Trophoblast cell (in vitro differentiated cells and primary cell): ENCODE data around the gene CYP2B6.

Experiments used
- DNase-seq, 2 donors: peaks; one replicate each; pipeline ENCODE4 v3.0.0-alpha.2; 2016
- H2AFZ ChIP-seq: 2 replicates; pipeline ENCODE4 v1.6.1; 2013; ENCODE audit warnings: low read length, moderate library complexity, mild to moderate bottlenecking; ENCODE audit not compliant: insufficient read depth, poor library complexity
- H2AK5ac ChIP-seq: 2 replicates; pipeline ENCODE4 v1.6.1; 2013; ENCODE audit warnings: mild to moderate bottlenecking, low read length
- H2BK120ac ChIP-seq: 2 replicates; pipeline ENCODE4 v1.6.1; 2013; ENCODE audit warnings: low read length, mild to moderate bottlenecking, moderate library complexity; ENCODE audit not compliant: insufficient read depth, poor library complexity
- H2BK12ac ChIP-seq: 2 replicates; pipeline ENCODE4 v1.6.1; 2013; ENCODE audit warnings: mild to moderate bottlenecking, low read length, moderate library complexity
- H2BK5ac ChIP-seq: 2 replicates; pipeline ENCODE4 v1.6.1; 2013; ENCODE audit warnings: low read length, low read depth, moderate library complexity, mild to moderate bottlenecking; ENCODE audit not compliant: poor library complexity
- H3K14ac ChIP-seq: 2 replicates; pipeline ENCODE4 v1.6.1; 2013; ENCODE audit warnings: mild to moderate bottlenecking, low read length
- H3K18ac ChIP-seq: 2 replicates; pipeline ENCODE4 v1.6.1; 2013; ENCODE audit warnings: mild to moderate bottlenecking, low read length
- H3K23ac ChIP-seq: 2 replicates; pipeline ENCODE4 v1.6.1; 2013; ENCODE audit warnings: low read length
- H3K27ac ChIP-seq: 2 replicates; pipeline ENCODE4 v1.5.1; 2013; ENCODE audit warnings: low read depth, mild to moderate bottlenecking, inconsistent platforms, low read length, moderate library complexity
- H3K27me3 ChIP-seq: 2 replicates; pipeline ENCODE4 v1.6.1; 2013; ENCODE audit warnings: inconsistent platforms, mild to moderate bottlenecking, low read length, moderate library complexity; ENCODE audit not compliant: insufficient read depth
- H3K36me3 ChIP-seq, 2 experiments: 1 replicate in 1 of 2; 2 replicates in 1 of 2; pipeline ENCODE4 v1.6.1; 2013; ENCODE audit warnings: low read length in 2 of 2, mild to moderate bottlenecking in 2 of 2, moderate library complexity in 1 of 2; ENCODE audit not compliant: insufficient read depth in 2 of 2, control insufficient read depth in 1 of 2
- H3K4ac ChIP-seq: 2 replicates; pipeline ENCODE4 v1.6.1; 2013; ENCODE audit warnings: low read depth, mild to moderate bottlenecking, low read length, moderate library complexity
- H3K4me1 ChIP-seq, 2 experiments: 1 replicate in 1 of 2; 2 replicates in 1 of 2; pipeline ENCODE4 v1.6.1; 2013; ENCODE audit warnings: low read length in 2 of 2, mild to moderate bottlenecking in 2 of 2, moderate library complexity in 1 of 2; ENCODE audit not compliant: insufficient read depth in 2 of 2, control insufficient read depth in 1 of 2
- H3K4me2 ChIP-seq: 2 replicates; pipeline ENCODE4 v1.6.1; 2013; ENCODE audit warnings: inconsistent platforms, mild to moderate bottlenecking, low read length, moderate library complexity
- H3K4me3 ChIP-seq: 2 replicates; pipeline ENCODE4 v1.5.1; 2013; ENCODE audit warnings: mild to moderate bottlenecking, low read depth, low read length, inconsistent platforms
- H3K79me1 ChIP-seq: one replicate; pipeline ENCODE4 v1.6.1; 2013; ENCODE audit warnings: low read length
- H3K79me2 ChIP-seq: 2 replicates; pipeline ENCODE4 v1.6.1; 2013; ENCODE audit warnings: low read length, mild to moderate bottlenecking; ENCODE audit not compliant: control insufficient read depth, insufficient read depth, poor library complexity
- H3K9ac ChIP-seq: 2 replicates; pipeline ENCODE4 v1.6.1; 2013; ENCODE audit warnings: mild to moderate bottlenecking, low read length
- H3K9me3 ChIP-seq: 2 replicates; pipeline ENCODE4 v1.6.1; 2013; ENCODE audit warnings: low read depth, mild to moderate bottlenecking, control low read depth, inconsistent platforms, low read length; ENCODE audit not compliant: insufficient read depth
- H4K12ac ChIP-seq: 2 replicates; pipeline ENCODE4 v1.6.1; 2013; ENCODE audit warnings: low read depth, mild to moderate bottlenecking, low read length, moderate library complexity
- H4K8ac ChIP-seq: 2 replicates; pipeline ENCODE4 v1.6.1; 2013; ENCODE audit warnings: low read depth, mild to moderate bottlenecking, low read length, moderate library complexity
- H4K91ac ChIP-seq: one replicate; pipeline ENCODE4 v1.6.1; 2013; ENCODE audit warnings: low read depth, mild to moderate bottlenecking, low read length, moderate library complexity
- WGBS: extraction: QIAGEN DNeasy Blood & Tissue Kit; methylation state at CpG from one replicate; pipeline ENCODE4 v1.1.7; 2013; ENCODE audit warnings: missing lambda C conversion rate; ENCODE audit not compliant: insufficient read length, insufficient coverage; ENCODE audit errors: extremely low coverage; 5-methylcytosine and 5-hydroxymethylcytosine counted together

CYP2B6 gene

DNA sequence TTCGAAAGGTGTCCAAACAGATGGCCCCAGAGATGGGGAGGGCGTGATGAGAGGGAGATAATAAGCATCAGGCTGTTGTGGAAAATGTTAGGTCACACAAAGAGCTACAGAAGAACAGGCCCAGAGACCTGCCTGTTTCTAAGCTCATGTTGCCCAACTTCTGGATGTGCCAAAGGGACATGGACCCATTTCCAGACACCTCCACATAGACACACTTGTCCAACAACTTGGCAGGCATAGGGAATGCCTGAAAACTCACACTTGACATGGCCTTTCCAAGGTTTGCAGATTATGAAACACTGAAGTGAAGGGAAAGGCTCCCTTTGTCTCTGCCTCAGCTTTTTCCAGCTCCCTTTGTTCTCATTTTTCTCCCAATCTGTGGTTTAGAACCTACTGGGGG lies 43.5 kb upstream of the CYP2B6 start:
- Histone ChIP-seq H3K9me3 (peaks cover 4% of the 10 kb centered on the region), H3K4me2 (no peak overlapping the region), H2BK5ac (no peak overlapping the region), H3K4ac (no peak overlapping the region), H2AFZ (no peak overlapping the region), H2BK12ac (no peak overlapping the region), H3K79me2 (no peaks in the 10 kb centered on the region), H3K4me3 (no peak overlapping the region), H4K8ac (no peak overlapping the region), H2BK120ac (no peak overlapping the region), H4K91ac (no peak overlapping the region), H3K27ac (no peak overlapping the region), H3K14ac (no peak overlapping the region), H3K27me3 (no peaks in the 10 kb centered on the region), H3K79me1 (no peaks in the 10 kb centered on the region), H3K9ac (no peak overlapping the region), H2AK5ac (no peak overlapping the region), H3K18ac (no peak overlapping the region), H3K36me3 (no peaks in the 10 kb centered on the region), H3K23ac (no peak overlapping the region), H4K12ac (no peak overlapping the region), H3K4me1 (no peaks in the 10 kb centered on the region)
- no CpG with 5 or more reads among the region's 2 CpGs for WGBS
- DNase-seq: no peak

DNA sequence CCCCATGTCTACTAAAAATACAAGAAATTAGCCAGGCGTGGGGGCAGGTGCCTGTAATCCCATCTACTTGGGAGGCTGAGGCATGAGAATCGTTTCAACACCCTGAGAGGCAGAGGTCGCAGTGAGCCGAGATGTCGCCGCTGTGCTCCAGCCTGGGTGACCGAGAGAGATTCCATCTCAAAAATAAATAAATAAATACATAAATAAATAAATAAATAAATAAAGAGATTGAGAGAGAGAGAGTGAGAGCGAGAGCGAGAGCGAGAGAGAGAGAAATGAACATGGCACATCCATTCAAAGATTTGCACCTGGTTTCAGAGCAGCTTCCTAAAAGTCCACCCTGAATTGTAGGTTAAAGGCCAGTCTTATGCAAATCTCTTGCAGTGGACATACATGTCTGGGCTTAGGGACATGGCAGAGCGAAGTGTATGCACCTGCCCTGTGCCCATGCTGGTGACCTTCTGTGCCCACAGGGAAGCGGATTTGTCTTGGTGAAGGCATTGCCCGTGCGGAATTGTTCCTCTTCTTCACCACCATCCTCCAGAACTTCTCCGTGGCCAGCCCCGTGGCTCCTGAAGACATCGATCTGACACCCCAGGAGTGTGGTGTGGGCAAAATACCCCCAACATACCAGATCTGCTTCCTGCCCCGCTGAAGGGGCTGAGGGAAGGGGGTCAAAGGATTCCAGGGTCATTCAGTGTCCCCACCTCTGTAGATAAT lies 42.3 kb upstream of the CYP2B6 start:
- Histone ChIP-seq H3K23ac (no peak overlapping the region), H4K8ac (no peak overlapping the region), H2AK5ac (no peak overlapping the region), H3K79me2 (no peaks in the 10 kb centered on the region), H3K27ac (no peak overlapping the region), H3K4me1 (no peaks in the 10 kb centered on the region), H3K18ac (no peak overlapping the region), H4K91ac (no peak overlapping the region), H3K4me3 (no peak overlapping the region), H2BK5ac (no peak overlapping the region), H3K9me3 (peaks cover 8% of the 10 kb centered on the region), H3K79me1 (no peaks in the 10 kb centered on the region), H2BK120ac (no peak overlapping the region), H3K4ac (no peak overlapping the region), H3K9ac (peak overlapping the region; percentile 12), H3K27me3 (no peaks in the 10 kb centered on the region), H3K14ac (no peak overlapping the region), H2BK12ac (no peak overlapping the region), H3K4me2 (no peak overlapping the region), H4K12ac (no peak overlapping the region), H2AFZ (no peak overlapping the region), H3K36me3 (no peaks in the 10 kb centered on the region)
- WGBS: 100% methylated on average over 3 of the region's 18 CpGs
- DNase-seq: no peak

DNA sequence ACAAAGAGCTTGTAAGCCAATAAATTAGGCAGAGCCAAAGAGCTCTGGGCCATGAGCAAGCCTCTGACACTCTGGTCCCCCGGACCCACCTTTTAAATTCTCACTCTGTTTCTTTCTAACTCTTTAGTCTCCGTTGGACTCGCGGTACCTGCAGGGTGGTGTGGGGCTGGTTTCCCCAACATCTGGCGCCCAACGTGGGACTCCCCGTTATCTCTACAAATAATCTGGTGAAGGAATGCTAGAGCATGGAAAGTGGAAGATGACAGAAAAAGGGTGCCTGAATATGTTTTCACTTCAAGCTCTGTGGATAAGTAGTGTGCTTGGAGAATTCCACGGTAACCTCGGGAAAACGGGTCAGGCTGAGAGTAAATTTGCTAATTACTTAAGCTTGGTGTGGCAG lies 36.5 kb upstream of the CYP2B6 start:
- H4K8ac ChIP-seq: no peak overlapping the region
- no peak overlapping the region for H3K23ac ChIP-seq
- peaks cover 17% of the 10 kb centered on the region for H3K9me3 ChIP-seq
- H4K12ac ChIP-seq: no peak overlapping the region
- H2AFZ ChIP-seq: no peak overlapping the region
- H3K18ac ChIP-seq: no peak overlapping the region
- no peak overlapping the region for H4K91ac ChIP-seq
- no peaks in the 10 kb centered on the region for H3K4me1 ChIP-seq
- no peak overlapping the region for H2AK5ac ChIP-seq
- H3K9ac ChIP-seq: no peak overlapping the region
- H3K36me3 ChIP-seq: no peaks in the 10 kb centered on the region
- no peak overlapping the region for H3K27ac ChIP-seq
- no peak for DNase-seq
- H2BK120ac ChIP-seq: no peak overlapping the region
- H3K4me3 ChIP-seq: no peak overlapping the region
- no peaks in the 10 kb centered on the region for H3K79me2 ChIP-seq
- H2BK12ac ChIP-seq: no peak overlapping the region
- WGBS: no CpG with 5 or more reads among the region's 10 CpGs
- no peak overlapping the region for H2BK5ac ChIP-seq
- H3K79me1 ChIP-seq: no peaks in the 10 kb centered on the region
- no peak overlapping the region for H3K4me2 ChIP-seq
- no peaks in the 10 kb centered on the region for H3K27me3 ChIP-seq
- H3K14ac ChIP-seq: no peak overlapping the region
- no peak overlapping the region for H3K4ac ChIP-seq

GRCh38 chr19:40959338-40959737 lies 31.7 kb upstream of the CYP2B6 start:
- Histone ChIP-seq H3K4ac (no peak overlapping the region), H3K27me3 (no peaks in the 10 kb centered on the region), H4K91ac (no peak overlapping the region), H3K4me2 (no peak overlapping the region), H3K23ac (no peak overlapping the region), H3K14ac (no peak overlapping the region), H3K79me2 (no peaks in the 10 kb centered on the region), H2BK120ac (no peak overlapping the region), H2AFZ (no peak overlapping the region), H4K12ac (no peak overlapping the region), H3K4me3 (no peak overlapping the region), H3K18ac (no peak overlapping the region), H3K9ac (no peak overlapping the region), H2AK5ac (no peak overlapping the region), H4K8ac (no peak overlapping the region), H3K9me3 (peaks cover 12% of the 10 kb centered on the region), H3K27ac (no peak overlapping the region), H2BK12ac (no peak overlapping the region), H3K79me1 (no peaks in the 10 kb centered on the region), H3K4me1 (peaks cover 0 to 4% of the 10 kb centered on the region in 2 experiments), H3K36me3 (no peaks in the 10 kb centered on the region), H2BK5ac (no peak overlapping the region)
- DNase-seq: no peak
- WGBS: no CpG with 5 or more reads among the region's 1 CpG
